HEK293 (cell line): ENCODE results near the gene FAM131B.

ENCODE experiments used
- BCL11B ChIP-seq: fragments of 450-650 bp; formaldehyde crosslinking; IDR thresholded peaks from 2 replicates; pipeline ENCODE4 v1.5.1; 2016; ENCODE audit warnings: low read depth, missing biosample characterization, missing genetic modification characterization
- HOXC10 ChIP-seq: sonication (generic); formaldehyde crosslinking; IDR thresholded peaks from 2 replicates; pipeline ENCODE4 v1.8.1; 2023; ENCODE audit warnings: mild to moderate bottlenecking, missing genetic modification reagents
- PRDM6 ChIP-seq: fragments of 450-650 bp; formaldehyde crosslinking; IDR thresholded peaks from 2 replicates; pipeline ENCODE4 v1.5.1; 2017; ENCODE audit warnings: missing biosample characterization, missing genetic modification characterization
- TRIM28 ChIP-seq: IDR thresholded peaks from 2 replicates; pipeline ENCODE4 v1.6.1; 2011; ENCODE audit warnings: low read length, control low read depth, borderline replicate concordance
- ZBTB21 ChIP-seq: fragments of 450-650 bp; formaldehyde crosslinking; IDR thresholded peaks from 2 replicates; pipeline ENCODE4 v1.5.1; 2017; ENCODE audit warnings: missing biosample characterization, missing genetic modification characterization
- ZFHX2 ChIP-seq: fragments of 450-650 bp; formaldehyde crosslinking; conservative IDR thresholded peaks from 2 replicates; pipeline ENCODE4 v1.5.1; 2016; ENCODE audit warnings: missing biosample characterization, missing genetic modification characterization
- ZFP37 ChIP-seq: fragments of 450-650 bp; formaldehyde crosslinking; IDR thresholded peaks from 2 replicates; pipeline ENCODE4 v1.5.1; 2016; ENCODE audit warnings: missing biosample characterization, missing genetic modification characterization
- ZFP41 ChIP-seq: fragments of 450-650 bp; formaldehyde crosslinking; IDR thresholded peaks from 2 replicates; pipeline ENCODE4 v1.5.1; 2016; ENCODE audit warnings: missing biosample characterization, missing genetic modification characterization, borderline replicate concordance
- ZNF16 ChIP-seq: fragments of 450-650 bp; formaldehyde crosslinking; IDR thresholded peaks from 2 replicates; pipeline ENCODE4 v1.5.1; 2016; ENCODE audit warnings: low read depth, missing biosample characterization, missing genetic modification characterization
- ZNF223 ChIP-seq: fragments of 450-650 bp; formaldehyde crosslinking; IDR thresholded peaks from 2 replicates; pipeline ENCODE4 v1.5.1; 2016; ENCODE audit warnings: missing biosample characterization, missing genetic modification characterization
- ZNF239 ChIP-seq: fragments of 450-650 bp; formaldehyde crosslinking; IDR thresholded peaks from 2 replicates; pipeline ENCODE4 v1.5.1; 2016; ENCODE audit warnings: missing biosample characterization, missing genetic modification characterization
- ZNF26 ChIP-seq: fragments of 450-650 bp; formaldehyde crosslinking; IDR thresholded peaks from 2 replicates; pipeline ENCODE4 v1.5.1; 2016; ENCODE audit warnings: missing biosample characterization, missing genetic modification characterization
- ZNF324 ChIP-seq: fragments of 450-650 bp; formaldehyde crosslinking; IDR thresholded peaks from 2 replicates; pipeline ENCODE4 v1.5.1; 2016; ENCODE audit warnings: missing biosample characterization, missing genetic modification characterization
- ZNF341 ChIP-seq: fragments of 450-650 bp; formaldehyde crosslinking; IDR thresholded peaks from 2 replicates; pipeline ENCODE4; 2016; ENCODE audit warnings: low read depth, missing biosample characterization, missing genetic modification characterization
- ZNF37A ChIP-seq: fragments of 450-650 bp; IDR thresholded peaks from 2 replicates; pipeline ENCODE4 v1.5.1; 2018; ENCODE audit warnings: missing biosample characterization, missing genetic modification characterization
- ZNF404 ChIP-seq: fragments of 450-650 bp; formaldehyde crosslinking; IDR thresholded peaks from 2 replicates; pipeline ENCODE4 v1.5.1; 2017; ENCODE audit warnings: missing biosample characterization, missing genetic modification characterization
- ZNF510 ChIP-seq: fragments of 450-650 bp; formaldehyde crosslinking; IDR thresholded peaks from 2 replicates; pipeline ENCODE4 v1.5.1; 2018; ENCODE audit warnings: mild to moderate bottlenecking, missing genetic modification characterization, missing biosample characterization; ENCODE audit not compliant: insufficient replicate concordance
- ZNF521 ChIP-seq: fragments of 450-650 bp; formaldehyde crosslinking; IDR thresholded peaks from 2 replicates; pipeline ENCODE4 v1.5.1; 2017; ENCODE audit warnings: missing biosample characterization, mild to moderate bottlenecking, missing genetic modification characterization
- ZNF529 ChIP-seq: fragments of 450-650 bp; formaldehyde crosslinking; IDR thresholded peaks from 2 replicates; pipeline ENCODE4 v1.5.1; 2017; ENCODE audit warnings: missing genetic modification characterization, missing biosample characterization; ENCODE audit not compliant: insufficient replicate concordance
- ZNF548 ChIP-seq: fragments of 450-650 bp; formaldehyde crosslinking; IDR thresholded peaks from 2 replicates; pipeline ENCODE4 v1.5.1; 2016; ENCODE audit warnings: missing biosample characterization, missing genetic modification characterization
- ZNF549 ChIP-seq: fragments of 450-650 bp; IDR thresholded peaks from 2 replicates; pipeline ENCODE4 v1.5.1; 2018; ENCODE audit warnings: missing biosample characterization, missing genetic modification characterization, mild to moderate bottlenecking, inconsistent platforms, moderate library complexity
- ZNF626 ChIP-seq: fragments of 450-650 bp; sonication (Bioruptor Pico); formaldehyde crosslinking; IDR thresholded peaks from 2 replicates; pipeline ENCODE4 v1.5.1; 2018; ENCODE audit warnings: missing biosample characterization, missing genetic modification characterization, inconsistent platforms
- ZNF664 ChIP-seq: fragments of 450-650 bp; formaldehyde crosslinking; IDR thresholded peaks from 2 replicates; pipeline ENCODE4 v1.5.1; 2016; ENCODE audit warnings: missing biosample characterization, missing genetic modification characterization
- ZNF777 ChIP-seq: fragments of 450-650 bp; formaldehyde crosslinking; IDR thresholded peaks from 2 replicates; pipeline ENCODE4 v1.5.1; 2017; ENCODE audit warnings: missing biosample characterization, missing genetic modification characterization, borderline replicate concordance
- TF ChIP-seq, protein P1 (sequence below): fragments of 450-650 bp; formaldehyde crosslinking; IDR thresholded peaks from 2 replicates; pipeline ENCODE4 v1.5.1; 2016; ENCODE audit warnings: missing biosample characterization, missing genetic modification characterization
- TF ChIP-seq, protein P2 (sequence below): fragments of 450-650 bp; formaldehyde crosslinking; IDR thresholded peaks from 2 replicates; pipeline ENCODE4 v1.5.1; 2016; ENCODE audit warnings: missing biosample characterization, missing genetic modification characterization
- TF ChIP-seq, protein P3 (sequence below): fragments of 450-650 bp; formaldehyde crosslinking; IDR thresholded peaks from 2 replicates; pipeline ENCODE4 v1.5.1; 2016; ENCODE audit warnings: missing biosample characterization, missing genetic modification characterization
- TF ChIP-seq, protein P4 (sequence below): fragments of 450-650 bp; formaldehyde crosslinking; IDR thresholded peaks from 2 replicates; pipeline ENCODE4 v1.5.1; 2017; ENCODE audit warnings: missing biosample characterization, missing genetic modification characterization

Gene FAM131B

GRCh38 chr7:143380646-143381426, 18.3 kb upstream of the FAM131B start, which contains the start of gene ZYX (continued):
- TF ChIP-seq ZNF777 (0 out of 2 replicates have a peak, but pooled peaks have one; percentile 62), ZNF341 (tag by site-specific recombination) (peak; percentile 77), ZNF510 (no peak), ZNF529 (tag by site-specific recombination) (no peak), PRDM6 (tag by site-specific recombination) (no peak), ZNF521 (no peak), TRIM28 (no peak), ZNF404 (tag by site-specific recombination) (no peak), ZFP37 (tag by site-specific recombination) (no peak), ZBTB21 (tag by site-specific recombination) (peak; percentile 47; the same call in 1 of the 2 replicates), ZNF324 (tag by site-specific recombination) (no peak; the same call in 1 of the 2 replicates), HOXC10 (no peak), ZNF223 (tag by site-specific recombination) (no peak), ZNF26 (tag by site-specific recombination) (no peak), ZNF549 (tag by site-specific recombination) (no peak), ZNF16 (tag by site-specific recombination) (no peak), ZNF37A (tag by site-specific recombination) (no peak), ZNF239 (tag by site-specific recombination) (no peak), ZNF664 (tag by site-specific recombination) (no peak), ZNF626 (tag by site-specific recombination) (no peak), BCL11B (no peak), ZNF548 (tag by site-specific recombination) (no peak), ZFP41 (tag by site-specific recombination) (no peak), ZFHX2 (peak; percentile 87)
- TF ChIP-seq, protein P1, sequence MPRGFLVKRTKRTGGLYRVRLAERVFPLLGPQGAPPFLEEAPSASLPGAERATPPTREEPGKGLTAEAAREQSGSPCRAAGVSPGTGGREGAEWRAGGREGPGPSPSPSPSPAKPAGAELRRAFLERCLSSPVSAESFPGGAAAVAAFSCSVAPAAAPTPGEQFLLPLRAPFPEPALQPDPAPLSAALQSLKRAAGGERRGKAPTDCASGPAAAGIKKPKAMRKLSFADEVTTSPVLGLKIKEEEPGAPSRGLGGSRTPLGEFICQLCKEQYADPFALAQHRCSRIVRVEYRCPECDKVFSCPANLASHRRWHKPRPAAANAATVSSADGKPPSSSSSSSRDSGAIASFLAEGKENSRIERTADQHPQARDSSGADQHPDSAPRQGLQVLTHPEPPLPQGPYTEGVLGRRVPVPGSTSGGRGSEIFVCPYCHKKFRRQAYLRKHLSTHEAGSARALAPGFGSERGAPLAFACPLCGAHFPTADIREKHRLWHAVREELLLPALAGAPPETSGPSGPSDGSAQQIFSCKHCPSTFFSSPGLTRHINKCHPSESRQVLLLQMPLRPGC (tag by site-specific recombination): no peak; the same call in 1 of the 2 replicates
- TF ChIP-seq, protein P2, sequence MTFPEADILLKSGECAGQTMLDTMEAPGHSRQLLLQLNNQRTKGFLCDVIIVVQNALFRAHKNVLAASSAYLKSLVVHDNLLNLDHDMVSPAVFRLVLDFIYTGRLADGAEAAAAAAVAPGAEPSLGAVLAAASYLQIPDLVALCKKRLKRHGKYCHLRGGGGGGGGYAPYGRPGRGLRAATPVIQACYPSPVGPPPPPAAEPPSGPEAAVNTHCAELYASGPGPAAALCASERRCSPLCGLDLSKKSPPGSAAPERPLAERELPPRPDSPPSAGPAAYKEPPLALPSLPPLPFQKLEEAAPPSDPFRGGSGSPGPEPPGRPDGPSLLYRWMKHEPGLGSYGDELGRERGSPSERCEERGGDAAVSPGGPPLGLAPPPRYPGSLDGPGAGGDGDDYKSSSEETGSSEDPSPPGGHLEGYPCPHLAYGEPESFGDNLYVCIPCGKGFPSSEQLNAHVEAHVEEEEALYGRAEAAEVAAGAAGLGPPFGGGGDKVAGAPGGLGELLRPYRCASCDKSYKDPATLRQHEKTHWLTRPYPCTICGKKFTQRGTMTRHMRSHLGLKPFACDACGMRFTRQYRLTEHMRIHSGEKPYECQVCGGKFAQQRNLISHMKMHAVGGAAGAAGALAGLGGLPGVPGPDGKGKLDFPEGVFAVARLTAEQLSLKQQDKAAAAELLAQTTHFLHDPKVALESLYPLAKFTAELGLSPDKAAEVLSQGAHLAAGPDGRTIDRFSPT: peak; percentile 96
- TF ChIP-seq, protein P3, sequence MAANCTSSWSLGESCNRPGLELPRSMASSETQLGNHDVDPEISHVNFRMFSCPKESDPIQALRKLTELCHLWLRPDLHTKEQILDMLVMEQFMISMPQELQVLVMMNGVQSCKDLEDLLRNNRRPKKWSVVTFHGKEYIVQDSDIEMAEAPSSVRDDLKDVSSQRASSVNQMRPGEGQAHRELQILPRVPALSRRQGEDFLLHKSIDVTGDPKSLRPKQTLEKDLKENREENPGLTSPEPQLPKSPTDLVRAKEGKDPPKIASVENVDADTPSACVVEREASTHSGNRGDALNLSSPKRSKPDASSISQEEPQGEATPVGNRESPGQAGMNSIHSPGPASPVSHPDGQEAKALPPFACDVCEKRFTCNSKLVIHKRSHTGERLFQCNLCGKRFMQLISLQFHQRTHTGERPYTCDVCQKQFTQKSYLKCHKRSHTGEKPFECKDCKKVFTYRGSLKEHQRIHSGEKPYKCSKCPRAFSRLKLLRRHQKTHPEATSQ (tag by site-specific recombination): no peak
- TF ChIP-seq, protein P4, sequence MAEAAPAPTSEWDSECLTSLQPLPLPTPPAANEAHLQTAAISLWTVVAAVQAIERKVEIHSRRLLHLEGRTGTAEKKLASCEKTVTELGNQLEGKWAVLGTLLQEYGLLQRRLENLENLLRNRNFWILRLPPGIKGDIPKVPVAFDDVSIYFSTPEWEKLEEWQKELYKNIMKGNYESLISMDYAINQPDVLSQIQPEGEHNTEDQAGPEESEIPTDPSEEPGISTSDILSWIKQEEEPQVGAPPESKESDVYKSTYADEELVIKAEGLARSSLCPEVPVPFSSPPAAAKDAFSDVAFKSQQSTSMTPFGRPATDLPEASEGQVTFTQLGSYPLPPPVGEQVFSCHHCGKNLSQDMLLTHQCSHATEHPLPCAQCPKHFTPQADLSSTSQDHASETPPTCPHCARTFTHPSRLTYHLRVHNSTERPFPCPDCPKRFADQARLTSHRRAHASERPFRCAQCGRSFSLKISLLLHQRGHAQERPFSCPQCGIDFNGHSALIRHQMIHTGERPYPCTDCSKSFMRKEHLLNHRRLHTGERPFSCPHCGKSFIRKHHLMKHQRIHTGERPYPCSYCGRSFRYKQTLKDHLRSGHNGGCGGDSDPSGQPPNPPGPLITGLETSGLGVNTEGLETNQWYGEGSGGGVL (tag by site-specific recombination): peak; percentile 98
